ENCODE measurements around the gene UGT1A5. TPM values are rescaled to one million over a fixed set of nuclear protein-coding genes. Genes with fewer than 3 reads are reported as not detected.

UGT1A5 gene
- total RNA-seq, 1 donor from 2014 or later = 1.2 TPM

DNA sequence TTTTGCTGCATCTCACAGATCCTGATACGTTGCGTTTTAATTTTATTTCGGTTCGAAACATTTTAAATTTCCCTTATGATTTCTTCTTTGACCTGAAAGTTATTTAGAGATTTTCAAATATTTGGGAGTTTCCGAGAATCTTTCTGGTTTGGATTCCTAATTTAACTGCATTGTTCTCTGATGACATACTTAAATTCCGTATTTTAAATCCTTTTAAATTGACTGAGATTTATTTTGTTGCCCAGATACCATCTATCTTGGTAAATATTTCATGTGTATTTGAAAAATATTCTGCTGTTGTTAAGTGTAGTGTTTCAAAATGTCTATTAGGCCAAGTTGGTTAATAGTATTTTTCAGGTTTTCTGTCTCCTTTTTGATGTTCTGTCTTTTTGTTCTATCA, 103.2 kb downstream of the UGT1A5 start:
- no peak for DNase-seq (ENCODE audit: extremely low spot score in 2 of 2)
- no peaks in the 10 kb centered on the region for H3K27me3 ChIP-seq
- no peak overlapping the region for H3K4me3 ChIP-seq
- intact Hi-C loops (cut with DNase I) = no loop called here
- no peaks in the 10 kb centered on the region for H3K9me3 ChIP-seq
- no peak overlapping the region for H3K27ac ChIP-seq
- H3K36me3 ChIP-seq = no peaks in the 10 kb centered on the region
- no peaks in the 10 kb centered on the region for H3K4me1 ChIP-seq
- no peak for TF ChIP-seq POLR2A (IDR thresholded peaks at IDR 0.05)

GRCh38 chr2:233816334-233816733, 103.6 kb downstream of the UGT1A5 start:
- Histone ChIP-seq H3K27ac (no peak overlapping the region), H3K36me3 (no peaks in the 10 kb centered on the region), H3K9me3 (no peaks in the 10 kb centered on the region), H3K4me1 (no peaks in the 10 kb centered on the region), H3K27me3 (no peaks in the 10 kb centered on the region), H3K4me3 (no peak overlapping the region)
- intact Hi-C loops (cut with DNase I) = no loop called here
- DNase-seq (ENCODE audit: extremely low spot score in 2 of 2) = no peak
- TF ChIP-seq POLR2AphosphoS5 (IDR thresholded peaks at IDR 0.05; ENCODE audit: insufficient read depth in 1 of 2, low read depth in 1 of 2) (no peak), POLR2A (IDR thresholded peaks at IDR 0.05) (no peak)
- TF ChIP-seq, protein P1, sequence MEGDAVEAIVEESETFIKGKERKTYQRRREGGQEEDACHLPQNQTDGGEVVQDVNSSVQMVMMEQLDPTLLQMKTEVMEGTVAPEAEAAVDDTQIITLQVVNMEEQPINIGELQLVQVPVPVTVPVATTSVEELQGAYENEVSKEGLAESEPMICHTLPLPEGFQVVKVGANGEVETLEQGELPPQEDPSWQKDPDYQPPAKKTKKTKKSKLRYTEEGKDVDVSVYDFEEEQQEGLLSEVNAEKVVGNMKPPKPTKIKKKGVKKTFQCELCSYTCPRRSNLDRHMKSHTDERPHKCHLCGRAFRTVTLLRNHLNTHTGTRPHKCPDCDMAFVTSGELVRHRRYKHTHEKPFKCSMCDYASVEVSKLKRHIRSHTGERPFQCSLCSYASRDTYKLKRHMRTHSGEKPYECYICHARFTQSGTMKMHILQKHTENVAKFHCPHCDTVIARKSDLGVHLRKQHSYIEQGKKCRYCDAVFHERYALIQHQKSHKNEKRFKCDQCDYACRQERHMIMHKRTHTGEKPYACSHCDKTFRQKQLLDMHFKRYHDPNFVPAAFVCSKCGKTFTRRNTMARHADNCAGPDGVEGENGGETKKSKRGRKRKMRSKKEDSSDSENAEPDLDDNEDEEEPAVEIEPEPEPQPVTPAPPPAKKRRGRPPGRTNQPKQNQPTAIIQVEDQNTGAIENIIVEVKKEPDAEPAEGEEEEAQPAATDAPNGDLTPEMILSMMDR (IDR thresholded peaks at IDR 0.05) = no peak

DNA sequence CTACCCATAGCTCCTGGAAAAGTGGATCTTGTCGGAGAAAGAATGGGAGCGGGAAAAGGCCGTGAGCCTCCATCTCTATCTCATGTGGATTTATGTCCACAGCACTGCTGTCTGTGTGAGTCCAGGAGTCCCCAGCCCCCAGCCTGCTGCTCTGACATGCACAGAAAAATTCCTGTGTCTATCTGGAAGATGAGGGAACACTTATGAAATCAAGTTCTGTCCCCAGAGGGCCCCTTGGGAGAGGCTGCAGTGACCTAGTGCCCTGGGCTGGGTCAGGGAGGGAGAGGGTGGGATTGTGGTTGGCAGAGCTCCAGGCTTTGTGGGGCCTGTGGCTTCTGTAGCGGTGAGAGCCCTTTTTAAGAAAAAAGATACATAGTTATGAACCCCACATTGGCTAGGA, 104.1 kb downstream of the UGT1A5 start:
- no peaks in the 10 kb centered on the region for H3K36me3 ChIP-seq
- H3K27ac ChIP-seq = no peak overlapping the region
- H3K9me3 ChIP-seq = no peaks in the 10 kb centered on the region
- no peak overlapping the region for H3K4me3 ChIP-seq
- intact Hi-C loops (cut with DNase I) = no loop called here
- no peak for DNase-seq (ENCODE audit: extremely low spot score in 2 of 2)
- TF ChIP-seq POLR2A (IDR thresholded peaks at IDR 0.05) (no peak), POLR2AphosphoS5 (IDR thresholded peaks at IDR 0.05; ENCODE audit: insufficient read depth in 1 of 2, low read depth in 1 of 2) (no peak)
- TF ChIP-seq, protein P1 (IDR thresholded peaks at IDR 0.05) = no peak
- H3K27me3 ChIP-seq = no peaks in the 10 kb centered on the region
- H3K4me1 ChIP-seq = no peaks in the 10 kb centered on the region

DNA sequence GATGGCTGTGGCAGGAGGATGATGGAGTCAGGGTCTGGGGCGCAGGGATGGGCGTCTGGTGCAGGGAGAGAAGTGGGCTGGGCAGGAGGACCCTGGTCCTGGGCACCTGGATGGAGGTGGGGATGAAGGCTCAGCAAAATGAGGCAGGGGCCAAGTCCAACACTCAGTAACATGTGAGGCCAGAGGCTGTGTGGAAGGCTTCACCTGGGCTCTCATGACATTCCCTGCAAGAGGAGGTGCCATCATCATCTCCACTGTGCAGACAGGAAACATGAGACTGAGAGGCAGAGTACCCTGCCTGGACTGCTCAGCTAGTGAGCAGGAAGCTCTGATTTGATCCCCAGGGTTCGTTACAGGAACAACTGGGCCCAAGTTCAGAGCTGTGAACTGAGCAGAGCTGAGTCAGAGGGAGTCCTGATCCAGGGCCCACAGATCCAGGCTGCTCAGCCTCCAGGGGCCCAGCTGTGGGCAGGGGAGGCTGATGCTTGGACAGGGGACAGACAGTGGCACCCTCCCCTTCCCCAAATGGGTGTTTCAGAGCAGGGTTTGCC, 104.7 kb downstream of the UGT1A5 start:
- Histone ChIP-seq H3K27me3 (no peaks in the 10 kb centered on the region), H3K4me1 (no peaks in the 10 kb centered on the region), H3K4me3 (no peak overlapping the region), H3K9me3 (no peaks in the 10 kb centered on the region), H3K27ac (no peak overlapping the region), H3K36me3 (no peaks in the 10 kb centered on the region)
- intact Hi-C loops (cut with DNase I) = no loop called here
- DNase-seq (ENCODE audit: extremely low spot score in 2 of 2) = no peak
- no peak for TF ChIP-seq POLR2AphosphoS5 (IDR thresholded peaks at IDR 0.05; ENCODE audit: insufficient read depth in 1 of 2, low read depth in 1 of 2)
- TF ChIP-seq, protein P1 (IDR thresholded peaks at IDR 0.05) = no peak
- TF ChIP-seq POLR2A (IDR thresholded peaks at IDR 0.05) = no peak

DNA sequence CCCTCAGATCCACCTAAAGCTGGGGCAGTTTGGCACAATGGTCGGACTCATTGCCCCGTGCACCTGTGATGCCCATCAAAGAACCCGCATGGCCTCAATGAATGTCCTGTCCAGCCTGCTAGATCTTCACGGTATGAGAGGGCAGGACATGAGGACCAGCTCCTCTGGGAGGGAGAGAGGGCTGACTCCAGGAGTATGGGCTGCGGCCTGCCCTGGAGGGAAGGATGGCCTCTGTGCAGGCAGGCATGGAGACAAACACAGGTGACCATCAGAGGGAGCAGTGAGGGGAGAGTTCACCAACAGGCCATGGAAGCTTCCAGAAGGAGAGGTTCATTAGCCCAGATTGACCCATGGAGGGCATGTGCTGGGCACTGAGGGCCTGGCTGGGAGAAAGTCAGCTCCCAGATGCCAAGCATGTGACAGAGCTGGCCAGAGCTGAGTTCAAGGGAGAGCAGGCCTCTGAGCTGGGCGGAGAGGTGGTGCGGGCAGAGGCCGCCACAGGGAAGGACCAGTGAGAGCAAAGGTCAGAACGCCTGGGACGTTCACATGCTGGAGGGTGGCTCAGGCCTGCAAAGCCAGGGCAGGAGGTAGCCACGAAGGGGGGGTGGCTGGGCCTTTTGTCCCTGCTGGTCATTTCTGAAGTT, 105.4 kb downstream of the UGT1A5 start:
- no peak for TF ChIP-seq POLR2AphosphoS5 (IDR thresholded peaks at IDR 0.05; ENCODE audit: insufficient read depth in 1 of 2, low read depth in 1 of 2)
- TF ChIP-seq POLR2A (IDR thresholded peaks at IDR 0.05) = no peak
- TF ChIP-seq, protein P1 (IDR thresholded peaks at IDR 0.05) = no peak
- no peaks in the 10 kb centered on the region for H3K36me3 ChIP-seq
- H3K4me3 ChIP-seq = no peak overlapping the region
- DNase-seq (ENCODE audit: extremely low spot score in 2 of 2) = no peak
- intact Hi-C loops (cut with DNase I) = no loop called here
- H3K4me1 ChIP-seq = no peaks in the 10 kb centered on the region
- no peak overlapping the region for H3K27ac ChIP-seq
- H3K27me3 ChIP-seq = no peaks in the 10 kb centered on the region
- H3K9me3 ChIP-seq = no peaks in the 10 kb centered on the region

Measured in vagina (tissue), 2 donors.